ENCODE results near the gene UNKL. TPM values are rescaled to one million over a fixed set of nuclear protein-coding genes. Genes with fewer than 3 reads are reported as not detected.

Gene UNKL
- total and polyA plus RNA-seq, 2 of the 8 experiments (the other 6 are each of a cell fraction or from before 2014, with no cell fraction given), result 25.1 to 31.8 TPM

GRCh38 chr16:1316033-1316405, 98.5 kb downstream of the UNKL start:
- no peak overlapping the region for H2AFZ ChIP-seq (ENCODE audit: low read length)
- no peaks in the 10 kb centered on the region for H3K9me3 ChIP-seq (ENCODE audit: insufficient read depth in 2 of 2, low read depth in 1 of 2, low read length in 1 of 2)
- H3K79me1 ChIP-seq (ENCODE audit: low read depth, low read length), result peaks cover 13% of the 10 kb centered on the region
- no peak overlapping the region for H4K91ac ChIP-seq (replicated peaks; ENCODE audit: insufficient read length, low read length)
- H3K56ac ChIP-seq (replicated peaks; ENCODE audit: insufficient read length, low read depth, low read length), result no peak overlapping the region
- H3K4me3 ChIP-seq (ENCODE audit: extremely low read depth in 1 of 4, insufficient read depth in 2 of 4, low read depth in 3 of 4, low read length in 4 of 4), result no peak overlapping the region
- DNase-seq (ENCODE audit: low read depth in 1 of 2, low spot score in 2 of 2) (no peak), FAIRE-seq (no peak)
- no peak overlapping the region for H3K18ac ChIP-seq (ENCODE audit: extremely low read depth, low read length)
- no peaks in the 10 kb centered on the region for H3K27me3 ChIP-seq (replicated peaks in 1 of 4; ENCODE audit: control insufficient read depth in 3 of 4, extremely low read depth in 1 of 4, insufficient read depth in 3 of 4, low read length in 3 of 4)
- peak overlapping the region; percentile 62 for H4K8ac ChIP-seq (ENCODE audit: extremely low read depth, insufficient read depth, low read length)
- no peak overlapping the region for H2BK12ac ChIP-seq (ENCODE audit: low read depth, low read length)
- CTCF ChIA-PET (ENCODE audit: partially characterized antibody), result interaction anchor here (0.7 to 2.1 kb wide), 11 partner anchors 8 to 64 kb away, joined by 3 to 9 read pairs (median 4); no protein-coding TSS in a partner anchor
- H3K23me2 ChIP-seq (ENCODE audit: low read depth, low read length), result peaks cover 3% of the 10 kb centered on the region; the same call in 1 of the 2 replicates
- H3K14ac ChIP-seq (ENCODE audit: insufficient read length), result no peak overlapping the region
- H2BK120ac ChIP-seq (replicated peaks; ENCODE audit: low read depth, low read length), result no peak overlapping the region
- no peak overlapping the region for H3K23ac ChIP-seq (ENCODE audit: insufficient read length)
- no peak overlapping the region for H2BK20ac ChIP-seq (ENCODE audit: low read length)
- H3K27ac ChIP-seq (ENCODE audit: low read depth, low read length), result no peak overlapping the region
- no peak overlapping the region for H3K4ac ChIP-seq (replicated peaks; ENCODE audit: insufficient read length, low read depth, low read length)
- no peak overlapping the region for H3K9ac ChIP-seq (replicated peaks in 1 of 4; ENCODE audit: extremely low read depth in 1 of 4, low read depth in 3 of 4, low read length in 3 of 4)
- POLR2A ChIA-PET (ENCODE audit: partially characterized antibody), result interaction anchor here (0.9 to 11.4 kb wide), 6 partner anchors 10 to 466 kb away, joined by 3 to 106 read pairs (median 3); partner anchors contain the start of genes NUBP2 and SPSB3
- no peak overlapping the region for H2BK15ac ChIP-seq (ENCODE audit: low read length)
- H3K4me1 ChIP-seq (replicated peaks in 1 of 4; ENCODE audit: control insufficient read depth in 3 of 4, insufficient read depth in 4 of 4, low read length in 3 of 4), result peaks cover 0 to 8% (median 5%) of the 10 kb centered on the region in 4 experiments; a peak in 5 of 7 replicates
- H3K36me3 ChIP-seq (ENCODE audit: control insufficient read depth in 2 of 4, insufficient read depth in 4 of 4, low read length in 3 of 4), result peaks cover 53 to 82% (median 68%) of the 10 kb centered on the region in 4 experiments
- H3K79me2 ChIP-seq (ENCODE audit: control insufficient read depth in 1 of 2, insufficient read depth in 2 of 2, low read length in 2 of 2), result peaks cover 24 to 64% of the 10 kb centered on the region in 2 experiments
- WGBS, 2 experiments (ENCODE audit: extremely low coverage in 1 of 2, insufficient coverage in 1 of 2, insufficient read length in 1 of 2, insufficient replicate concordance in 2 of 2, low coverage in 1 of 2, low lambda C conversion rate in 2 of 2, missing lambda C conversion rate in 1 of 2), result 90% methylated on average over 13 of the region's 14 CpGs; no CpG with 5 or more reads in 1 of the 2 experiments
- no peak overlapping the region for H2AK5ac ChIP-seq (ENCODE audit: low read depth, low read length)
- no peak overlapping the region for H2BK5ac ChIP-seq (ENCODE audit: low read depth, low read length)
- H4K5ac ChIP-seq (ENCODE audit: insufficient read length, low read depth, low read length), result no peak overlapping the region
- H3K4me2 ChIP-seq (ENCODE audit: insufficient read depth in 1 of 2, low read depth in 2 of 2, low read length in 2 of 2), result no peak overlapping the region
- TF ChIP-seq CEBPB (IDR thresholded peaks at IDR 0.05; ENCODE audit: low read depth, low read length) (no peak), RNF2 (IDR thresholded peaks at IDR 0.05; ENCODE audit: borderline replicate concordance, low read depth, low read length, missing control alignments, poor library complexity, severe bottlenecking) (no peak), USF2 (IDR thresholded peaks at IDR 0.05; ENCODE audit: low read length) (no peak), ASH2L (IDR thresholded peaks at IDR 0.05; ENCODE audit: low read length) (no peak), SUZ12 (IDR thresholded peaks at IDR 0.05; ENCODE audit: low read length) (no peak)
- TF ChIP-seq, protein P1, sequence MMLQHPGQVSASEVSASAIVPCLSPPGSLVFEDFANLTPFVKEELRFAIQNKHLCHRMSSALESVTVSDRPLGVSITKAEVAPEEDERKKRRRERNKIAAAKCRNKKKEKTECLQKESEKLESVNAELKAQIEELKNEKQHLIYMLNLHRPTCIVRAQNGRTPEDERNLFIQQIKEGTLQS (IDR thresholded peaks at IDR 0.05; ENCODE audit: insufficient read depth, low read depth, low read length), result no peak
- peaks cover 50 to 61% of the 10 kb centered on the region in 2 experiments for H4K20me1 ChIP-seq (replicated peaks in 1 of 2; ENCODE audit: control insufficient read depth in 1 of 2, insufficient read depth in 2 of 2, low read length in 2 of 2)
